HCT116 (cell line): ENCODE data around the gene SLC30A3. TPM values are rescaled to one million over a fixed set of nuclear protein-coding genes. Genes with fewer than 3 reads are reported as not detected.

Source experiments
- ATAC-seq: fragments of 200-7000 bp; cut with Tn5 transposase; 2 replicates; pipeline ENCODE4 v1.9.1; 2020; ENCODE audit warnings: mild to moderate bottlenecking, moderate library complexity
- BruUV-seq: library from RNA; stranded (reverse); fragments of 400-500 nt; replicated peaks from 2 replicates; lab custom pipeline; 2021; lab: Mats Ljungman, UMichigan
- CTCF ChIA-PET: fragments of 300-600 bp; sonication (Branson Sonifier 250); formaldehyde crosslinking; loops from one replicate; lab custom pipeline; 2021; ENCODE audit warnings: antibody characterized with exemption; lab: Charles Lee
- POLR2A ChIA-PET: fragments of 300-600, 350-600 bp; sonication (Branson Sonifier 250); formaldehyde crosslinking; loops from one replicate; lab custom pipeline; 2021; ENCODE audit warnings: antibody characterized with exemption; lab: Charles Lee
- RAD21 ChIA-PET, 2 experiments: fragments of 300-600 bp; sonication (Branson Sonifier 250); formaldehyde crosslinking; loops; one replicate each; lab custom pipeline; 2023; ENCODE audit warnings: low total read pairs in 2 of 2; ENCODE audit not compliant: uncharacterized antibody in 2 of 2, unreplicated experiment in 2 of 2, low non-redundant PET in 1 of 2; lab: Charles Lee
- DNase-seq: peaks from one replicate; pipeline ENCODE4 v3.0.0-alpha.2; 2010; ENCODE audit warnings: low read depth, low spot score
- H2AFZ ChIP-seq: fragments of 200-600 bp; shearing (Covaris generic), sonication (generic); 2 replicates; pipeline ENCODE4 v1.6.1; 2017; ENCODE audit warnings: low read depth, mixed run types, mixed read lengths, antibody characterized with exemption, low read length; ENCODE audit not compliant: poor library complexity, severe bottlenecking
- H3K27ac ChIP-seq: 2 replicates; pipeline ENCODE4 v1.5.1; 2012; ENCODE audit warnings: low read depth, low read length
- H3K27me3 ChIP-seq: fragments of 200-600 bp; sonication (generic); 2 replicates; pipeline ENCODE4 v1.6.1; 2016; ENCODE audit warnings: mixed run types, low read length, mixed read lengths; ENCODE audit not compliant: insufficient read depth
- H3K36me3 ChIP-seq, 2 experiments: fragments of 200-500 bp in 1 of 2; fragments of 200-600 bp in 1 of 2; sonication (Bioruptor generic) in 1 of 2; sonication (generic) in 1 of 2; 2 replicates each; pipeline versions ENCODE4 v1.5.1 to v1.6.1; 2014 to 2016; ENCODE audit warnings: low read length in 2 of 2, inconsistent platforms in 1 of 2, mixed read lengths in 1 of 2, mixed run types in 1 of 2; ENCODE audit not compliant: insufficient read depth in 2 of 2, control insufficient read depth in 1 of 2
- H3K4me1 ChIP-seq, 2 experiments: fragments of 200-600 bp in 1 of 2; sonication (generic) in 1 of 2; 2 replicates each; pipeline versions ENCODE4 v1.5.1 to v1.6.1; 2012 to 2017; ENCODE audit warnings: low read length in 2 of 2, inconsistent platforms in 1 of 2, mild to moderate bottlenecking in 1 of 2, mixed read lengths in 1 of 2, mixed run types in 1 of 2, moderate library complexity in 1 of 2; ENCODE audit not compliant: insufficient read depth in 2 of 2, control insufficient read depth in 1 of 2
- H3K4me2 ChIP-seq: fragments of 200-600 bp; sonication (generic); 2 replicates; pipeline ENCODE4 v1.6.1; 2017; ENCODE audit warnings: mixed run types, low read length, mixed read lengths
- H3K4me3 ChIP-seq, 2 experiments: fragments of 200-600 bp in 1 of 2; sonication (generic) in 1 of 2; replicated peaks in 1 of 2; 2 replicates each; pipeline ENCODE4 v1.5.1; 2011 to 2016; ENCODE audit warnings: low read length in 2 of 2, control low read depth in 1 of 2, low read depth in 1 of 2, mild to moderate bottlenecking in 1 of 2, mixed read lengths in 1 of 2, mixed run types in 1 of 2
- H3K79me2 ChIP-seq: fragments of 200-600 bp; sonication (generic); 2 replicates; pipeline ENCODE4 v1.6.1; 2017; ENCODE audit warnings: mild to moderate bottlenecking, mixed run types, low read length, moderate library complexity, mixed read lengths; ENCODE audit not compliant: insufficient read depth
- H3K9ac ChIP-seq: fragments of 200-600 bp; sonication (generic); 2 replicates; pipeline ENCODE4 v1.6.1; 2016; ENCODE audit warnings: low read length, mixed read lengths
- H3K9me2 ChIP-seq: fragments of 200-600 bp; sonication (generic), shearing (Covaris generic); 2 replicates; pipeline ENCODE4 v1.6.1; 2017; ENCODE audit warnings: mixed run types, mild to moderate bottlenecking, moderate library complexity; ENCODE audit not compliant: insufficient read depth
- H3K9me3 ChIP-seq, 2 experiments: fragments of 200-500 bp in 1 of 2; fragments of 200-600 bp in 1 of 2; sonication (Bioruptor generic) in 1 of 2; sonication (generic) in 1 of 2; 2 replicates each; pipeline ENCODE4 v1.6.1; 2014 to 2017; ENCODE audit warnings: low read length in 2 of 2, mixed read lengths in 2 of 2, inconsistent platforms in 1 of 2, low read depth in 1 of 2, mild to moderate bottlenecking in 1 of 2, mixed run types in 1 of 2, moderate library complexity in 1 of 2; ENCODE audit not compliant: control insufficient read depth in 1 of 2, insufficient read depth in 1 of 2
- H4K20me1 ChIP-seq: fragments of 200-600 bp; sonication (generic), shearing (Covaris generic); 2 replicates; pipeline ENCODE4 v1.6.1; 2017; ENCODE audit warnings: mixed run types, mild to moderate bottlenecking, moderate library complexity; ENCODE audit not compliant: insufficient read depth
- ATF3 ChIP-seq: IDR thresholded peaks from 2 replicates; pipeline ENCODE4 v1.6.1; 2012
- CBX3 ChIP-seq: IDR thresholded peaks from 2 replicates; pipeline ENCODE4 v1.6.1; 2012; ENCODE audit warnings: low read depth
- CEBPB ChIP-seq: IDR thresholded peaks from 2 replicates; pipeline ENCODE4 v1.6.1; 2012; ENCODE audit warnings: low read depth
- CTCF ChIP-seq, 3 experiments: fragments of 200-600 bp in 1 of 3; sonication (generic) in 1 of 3; IDR thresholded peaks in 2 of 3; conservative IDR thresholded peaks in 1 of 3; 2 replicates each; pipeline ENCODE4 v1.5.1; 2012 to 2017; ENCODE audit warnings: low read depth in 2 of 3, low read length in 2 of 3, antibody characterized with exemption in 1 of 3, borderline replicate concordance in 1 of 3, control low read depth in 1 of 3, mild to moderate bottlenecking in 1 of 3, mixed read lengths in 1 of 3, mixed run types in 1 of 3, moderate library complexity in 1 of 3; ENCODE audit not compliant: insufficient read depth in 1 of 3
- ELF1 ChIP-seq: IDR thresholded peaks from 2 replicates; pipeline ENCODE4 v1.6.1; 2012; ENCODE audit warnings: low read depth, borderline replicate concordance
- EZH2 ChIP-seq: fragments of 200-600 bp; sonication (generic); IDR thresholded peaks from 2 replicates; pipeline ENCODE4 v1.6.1; 2017; ENCODE audit warnings: antibody characterized with exemption, mixed run types
- FOSL1 ChIP-seq: IDR thresholded peaks from 2 replicates; pipeline ENCODE4 v1.6.1; 2012; ENCODE audit warnings: low read depth
- MAX ChIP-seq: IDR thresholded peaks from 2 replicates; pipeline ENCODE4 v1.6.1; 2012
- POLR2A ChIP-seq: IDR thresholded peaks from 2 replicates; pipeline ENCODE4 v1.7.0; 2011; ENCODE audit warnings: borderline replicate concordance; ENCODE audit not compliant: insufficient read depth, insufficient read length; ENCODE audit errors: extremely low read depth
- RAD21 ChIP-seq: IDR thresholded peaks from 2 replicates; pipeline ENCODE4 v1.6.1; 2012; ENCODE audit warnings: low read depth, mild to moderate bottlenecking
- REST ChIP-seq: IDR thresholded peaks from 2 replicates; pipeline ENCODE4 v1.6.1; 2012; ENCODE audit warnings: low read depth
- SIN3A ChIP-seq: IDR thresholded peaks from 2 replicates; pipeline ENCODE4 v1.6.1; 2012; ENCODE audit warnings: low read depth
- SP1 ChIP-seq: IDR thresholded peaks from 2 replicates; pipeline ENCODE4 v1.6.1; 2012; ENCODE audit warnings: low read depth
- SRF ChIP-seq: IDR thresholded peaks from 2 replicates; pipeline ENCODE4 v1.6.1; 2012; ENCODE audit warnings: low read depth
- TCF7L2 ChIP-seq: IDR thresholded peaks from 2 replicates; pipeline ENCODE4 v1.7.0; 2011; ENCODE audit warnings: borderline replicate concordance, inconsistent platforms; ENCODE audit not compliant: insufficient read depth, insufficient read length; ENCODE audit errors: extremely low read depth
- YY1 ChIP-seq: IDR thresholded peaks from 2 replicates; pipeline ENCODE4 v1.6.1; 2011; ENCODE audit warnings: low read length, low read depth, moderate library complexity, mild to moderate bottlenecking; ENCODE audit not compliant: insufficient replicate concordance; ENCODE audit errors: extremely low read depth
- ZFX ChIP-seq: fragments of 450-650 bp; IDR thresholded peaks from 2 replicates; pipeline ENCODE4 v1.6.1; 2017
- intact Hi-C: fragments of 100-400 bp; cut with micrococcal nuclease; formaldehyde crosslinking; loops from 2 replicates; pipeline ENCODE4 v1.10.0; 2022
- total RNA-seq: library from RNA; stranded (reverse); gene quantifications from one replicate; pipeline ENCODE4 v1.2.1, GENCODE V29; 2021; ENCODE audit not compliant: unreplicated experiment

SLC30A3 gene
- total RNA-seq, 1 experiment from 2014 or later, result 20.5 TPM

GRCh38 chr2:27236136-27236535 is 26.7 kb downstream of the SLC30A3 start:
- H3K9ac ChIP-seq, result no peak overlapping the region
- intact Hi-C loops, result no loop called here
- DNase-seq, result no peak
- no TSS peak for BruUV-seq
- no peak for ATAC-seq
- H3K9me2 ChIP-seq, result no peaks in the 10 kb centered on the region
- no peaks in the 10 kb centered on the region for H3K9me3 ChIP-seq
- H2AFZ ChIP-seq, result no peak overlapping the region
- ChIA-PET POLR2A (no interaction called here), CTCF (no interaction called here), RAD21 (no interaction called here)
- TF ChIP-seq SRF (no peak), ELF1 (no peak), YY1 (no peak), SP1 (no peak), FOSL1 (no peak), EZH2 (no peak)
- no peaks in the 10 kb centered on the region for H3K79me2 ChIP-seq
- no peaks in the 10 kb centered on the region for H3K4me1 ChIP-seq
- H3K4me3 ChIP-seq, result no peak overlapping the region
- no peaks in the 10 kb centered on the region for H4K20me1 ChIP-seq
- H3K36me3 ChIP-seq, result peaks cover 67 to 93% of the 10 kb centered on the region in 2 experiments
- no peaks in the 10 kb centered on the region for H3K27me3 ChIP-seq
- H3K4me2 ChIP-seq, result no peak overlapping the region
- no peak overlapping the region for H3K27ac ChIP-seq

GRCh38 chr2:27233341-27233740 is 29.5 kb downstream of the SLC30A3 start:
- no peak for DNase-seq
- POLR2A ChIA-PET, result no interaction called here
- BruUV-seq, result no TSS peak
- no peak overlapping the region for H3K9ac ChIP-seq
- no peaks in the 10 kb centered on the region for H4K20me1 ChIP-seq
- intact Hi-C loops, result no loop called here
- H2AFZ ChIP-seq, result no peak overlapping the region
- no peak overlapping the region for H3K27ac ChIP-seq
- H3K79me2 ChIP-seq, result no peaks in the 10 kb centered on the region
- CTCF ChIA-PET, result no interaction called here
- ATAC-seq, result no peak
- RAD21 ChIA-PET, result no interaction called here
- H3K4me2 ChIP-seq, result no peak overlapping the region
- no peak overlapping the region for H3K4me3 ChIP-seq
- no peaks in the 10 kb centered on the region for H3K9me3 ChIP-seq
- H3K27me3 ChIP-seq, result no peaks in the 10 kb centered on the region
- H3K9me2 ChIP-seq, result no peaks in the 10 kb centered on the region
- H3K36me3 ChIP-seq, result peaks cover 61 to 80% of the 10 kb centered on the region in 2 experiments
- no peaks in the 10 kb centered on the region for H3K4me1 ChIP-seq
- TF ChIP-seq CBX3, result no peak
- TF ChIP-seq POLR2A, result no peak
- no peak for TF ChIP-seq CEBPB
- TF ChIP-seq SIN3A, result no peak
- TF ChIP-seq TCF7L2, result no peak
- no peak for TF ChIP-seq ATF3
- no peak for TF ChIP-seq FOSL1
- TF ChIP-seq RAD21, result no peak
- no peak for TF ChIP-seq REST
- TF ChIP-seq ZFX, result no peak
- no peak for TF ChIP-seq YY1
- TF ChIP-seq SP1, result no peak
- no peak for TF ChIP-seq MAX
- no peak for TF ChIP-seq CTCF (IDR thresholded peaks at IDR 0.05 in 2 of 3, conservative IDR thresholded peaks at IDR 0.05 in 1 of 3; ENCODE audit: borderline replicate concordance in 1 of 3, insufficient read depth in 1 of 3, low read depth in 2 of 3, low read length in 2 of 3)
- TF ChIP-seq SRF, result no peak
